ENCODE data around the gene EDNRB.
"Not testable (repeated sequence)": the region's sequence is repeated elsewhere in the genome, so short reads cannot be mapped to it uniquely, and the experiment has no call there.

The EDNRB gene

GRCh38 chr13:77860507-77860981, 58.1 kb downstream of the EDNRB start:
- H3K36me3 ChIP-seq (ENCODE audit: low read depth) = no peaks in the 10 kb centered on the region
- ATAC-seq (ENCODE audit: low read depth) (no peak), DNase-seq (ENCODE audit: low spot score) (no peak)
- H3K9me3 ChIP-seq (ENCODE audit: severe bottlenecking) = no peaks in the 10 kb centered on the region
- no peaks in the 10 kb centered on the region for H3K27me3 ChIP-seq (ENCODE audit: insufficient read depth, poor library complexity, severe bottlenecking)
- no peaks in the 10 kb centered on the region for H3K4me1 ChIP-seq (ENCODE audit: insufficient read depth, poor library complexity, severe bottlenecking)
- H3K4me3 ChIP-seq (ENCODE audit: severe bottlenecking) = no peak overlapping the region
- H3K27ac ChIP-seq (ENCODE audit: poor library complexity, severe bottlenecking) = no peak overlapping the region
- TF ChIP-seq CTCF (IDR thresholded peaks at IDR 0.05; ENCODE audit: poor library complexity, severe bottlenecking) = no peak

DNA sequence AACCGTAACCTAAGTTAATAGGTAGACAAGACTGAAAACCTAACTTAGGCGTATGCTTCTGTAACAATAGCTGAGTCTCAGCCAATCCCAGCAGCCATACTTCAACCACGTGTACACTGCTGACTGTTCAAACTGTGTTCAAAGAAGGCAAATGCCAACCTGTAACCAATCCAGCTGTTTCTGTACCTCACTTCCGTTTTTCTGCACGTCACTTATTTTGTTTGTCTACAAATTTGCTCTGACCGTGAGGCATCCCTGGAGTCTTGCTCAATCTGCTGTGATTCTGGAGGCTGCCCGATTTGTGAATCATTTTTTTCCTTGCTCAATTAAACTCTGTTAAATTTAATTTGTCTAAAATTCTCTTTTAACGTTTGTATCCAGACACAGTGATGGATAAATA, 59.2 kb downstream of the EDNRB start:
- H3K27me3 ChIP-seq (ENCODE audit: insufficient read depth, poor library complexity, severe bottlenecking) = no peaks in the 10 kb centered on the region
- no peaks in the 10 kb centered on the region for H3K36me3 ChIP-seq (ENCODE audit: low read depth)
- no peak for ATAC-seq (ENCODE audit: low read depth)
- no peaks in the 10 kb centered on the region for H3K9me3 ChIP-seq (ENCODE audit: severe bottlenecking)
- no peak overlapping the region for H3K4me3 ChIP-seq (ENCODE audit: severe bottlenecking)
- TF ChIP-seq CTCF (IDR thresholded peaks at IDR 0.05; ENCODE audit: poor library complexity, severe bottlenecking) = no peak
- no peak overlapping the region for H3K27ac ChIP-seq (ENCODE audit: poor library complexity, severe bottlenecking)
- DNase-seq (ENCODE audit: low spot score) = no peak
- H3K4me1 ChIP-seq (ENCODE audit: insufficient read depth, poor library complexity, severe bottlenecking) = no peaks in the 10 kb centered on the region

- no peak overlapping the region for H3K27ac ChIP-seq (ENCODE audit: poor library complexity, severe bottlenecking)
- no peaks in the 10 kb centered on the region for H3K9me3 ChIP-seq (ENCODE audit: severe bottlenecking)
- DNase-seq (ENCODE audit: low spot score) (no peak), ATAC-seq (ENCODE audit: low read depth) (no peak)
- H3K4me1 ChIP-seq (ENCODE audit: insufficient read depth, poor library complexity, severe bottlenecking) = no peaks in the 10 kb centered on the region
- TF ChIP-seq CTCF (IDR thresholded peaks at IDR 0.05; ENCODE audit: poor library complexity, severe bottlenecking) = no peak
- no peaks in the 10 kb centered on the region for H3K36me3 ChIP-seq (ENCODE audit: low read depth)
- no peak overlapping the region for H3K4me3 ChIP-seq (ENCODE audit: severe bottlenecking)
- no peaks in the 10 kb centered on the region for H3K27me3 ChIP-seq (ENCODE audit: insufficient read depth, poor library complexity, severe bottlenecking)
These were observed 61.0 kb downstream of the EDNRB start for GRCh38 chr13:77857531-77858209.

DNA sequence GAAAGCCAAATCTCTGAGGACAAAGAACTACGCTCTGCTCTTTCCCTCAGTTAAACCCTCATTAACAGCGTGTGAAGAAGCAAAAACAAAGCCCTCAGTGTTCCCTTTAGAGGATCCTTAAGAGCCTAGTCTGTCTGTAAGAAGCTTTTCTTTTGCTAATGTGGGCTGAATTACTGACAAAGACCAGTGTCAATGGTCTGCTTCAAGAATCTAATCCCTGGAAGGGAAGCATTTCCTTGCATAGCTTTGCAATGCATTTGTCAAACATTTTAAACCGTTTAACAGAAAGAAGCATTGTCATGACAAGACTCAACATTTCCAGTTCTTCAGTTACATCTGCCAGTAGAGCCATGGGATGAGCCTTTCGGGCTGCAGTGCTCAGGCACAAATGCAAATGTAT, 64.9 kb downstream of the EDNRB start:
- no peak for DNase-seq (ENCODE audit: low spot score)
- Histone ChIP-seq H3K4me3 (ENCODE audit: severe bottlenecking) (no peak overlapping the region), H3K36me3 (ENCODE audit: low read depth) (no peaks in the 10 kb centered on the region), H3K9me3 (ENCODE audit: severe bottlenecking) (no peaks in the 10 kb centered on the region), H3K4me1 (ENCODE audit: insufficient read depth, poor library complexity, severe bottlenecking) (no peaks in the 10 kb centered on the region), H3K27me3 (ENCODE audit: insufficient read depth, poor library complexity, severe bottlenecking) (no peaks in the 10 kb centered on the region), H3K27ac (ENCODE audit: poor library complexity, severe bottlenecking) (no peak overlapping the region)
- no peak for ATAC-seq (ENCODE audit: low read depth)
- no peak for TF ChIP-seq CTCF (IDR thresholded peaks at IDR 0.05; ENCODE audit: poor library complexity, severe bottlenecking)

DNA sequence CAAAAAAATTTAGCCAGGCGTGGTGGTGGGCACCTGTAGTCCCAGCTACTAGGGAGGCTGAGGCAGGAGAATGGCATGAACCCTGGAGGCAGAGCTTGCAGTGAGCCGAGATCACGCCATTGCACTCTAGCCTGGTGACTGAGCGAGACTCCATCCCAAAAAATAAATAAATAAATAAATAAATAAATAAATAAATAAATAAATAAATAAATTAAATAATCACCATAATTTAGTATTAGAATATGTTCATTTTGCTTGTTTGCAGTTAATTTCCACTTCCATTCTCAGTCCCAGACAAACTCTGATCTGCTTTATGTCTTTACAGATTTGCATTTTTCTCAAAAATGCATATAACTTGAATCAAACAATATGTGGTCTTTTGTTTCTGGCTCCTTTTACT, 70.6 kb downstream of the EDNRB start:
- H3K27me3 ChIP-seq (ENCODE audit: insufficient read depth, poor library complexity, severe bottlenecking); H3K36me3 ChIP-seq (ENCODE audit: low read depth); ATAC-seq (ENCODE audit: low read depth); H3K4me3 ChIP-seq (ENCODE audit: severe bottlenecking); H3K9me3 ChIP-seq (ENCODE audit: severe bottlenecking); H3K4me1 ChIP-seq (ENCODE audit: insufficient read depth, poor library complexity, severe bottlenecking); H3K27ac ChIP-seq (ENCODE audit: poor library complexity, severe bottlenecking); DNase-seq (ENCODE audit: low spot score): not testable (repeated sequence)

Data from RWPE2 (cell line).